ENCODE measurements around the gene FOS.

GRCh38 chr14:75275598-75275997 is 3.0 kb upstream of the FOS start:
- TF ChIP-seq EZH2 (IDR thresholded peaks at IDR 0.05; ENCODE audit: insufficient read depth, poor library complexity, severe bottlenecking), result no peak
- TF ChIP-seq EZH2phosphoT487 (IDR thresholded peaks at IDR 0.05; ENCODE audit: insufficient read depth, low read depth), result no peak
